Urinary bladder (tissue), 4 donors: ENCODE data around the gene JARID2. TPM values are rescaled to one million over a fixed set of nuclear protein-coding genes. Genes with fewer than 3 reads are reported as not detected.

Experiments used
- DNase-seq: peaks from one replicate; pipeline ENCODE4 v3.0.0-alpha.2; 2015; ENCODE audit errors: extremely low spot score
- H3K27ac ChIP-seq: one replicate; pipeline ENCODE4 v1.5.1; 2013; ENCODE audit warnings: low read depth, mild to moderate bottlenecking, moderate library complexity
- H3K36me3 ChIP-seq: one replicate; pipeline ENCODE4 v1.6.1; 2013; ENCODE audit warnings: mild to moderate bottlenecking, moderate library complexity; ENCODE audit not compliant: insufficient read depth
- H3K4me1 ChIP-seq: one replicate; pipeline ENCODE4 v1.6.1; 2013; ENCODE audit warnings: mild to moderate bottlenecking, moderate library complexity; ENCODE audit not compliant: insufficient read depth
- H3K4me3 ChIP-seq: one replicate; pipeline ENCODE4 v1.5.1; 2013; ENCODE audit warnings: low read depth, low read length
- WGBS: extraction: QIAGEN DNeasy Blood & Tissue Kit; methylation state at CpG from one replicate; pipeline ENCODE4 v1.1.7; 2013; 5-methylcytosine and 5-hydroxymethylcytosine counted together
- polyA plus RNA-seq: library from polyadenylated mRNA; stranded (reverse); fragments of 200-250 nt; gene quantifications from one replicate; pipeline ENCODE4 v1.2.3, GENCODE V29; 2013
- total RNA-seq: library from RNA; depleted of rRNA; stranded (reverse); fragments of >200 nt; gene quantifications from one replicate; pipeline ENCODE4 v1.2.3, GENCODE V29; 2014
- donor health status: healthy with polysubstance abuse.
- donor health status: healthy.

Gene JARID2
- total and polyA plus RNA-seq, 2 donors, result 5.5 to 11.9 TPM

DNA sequence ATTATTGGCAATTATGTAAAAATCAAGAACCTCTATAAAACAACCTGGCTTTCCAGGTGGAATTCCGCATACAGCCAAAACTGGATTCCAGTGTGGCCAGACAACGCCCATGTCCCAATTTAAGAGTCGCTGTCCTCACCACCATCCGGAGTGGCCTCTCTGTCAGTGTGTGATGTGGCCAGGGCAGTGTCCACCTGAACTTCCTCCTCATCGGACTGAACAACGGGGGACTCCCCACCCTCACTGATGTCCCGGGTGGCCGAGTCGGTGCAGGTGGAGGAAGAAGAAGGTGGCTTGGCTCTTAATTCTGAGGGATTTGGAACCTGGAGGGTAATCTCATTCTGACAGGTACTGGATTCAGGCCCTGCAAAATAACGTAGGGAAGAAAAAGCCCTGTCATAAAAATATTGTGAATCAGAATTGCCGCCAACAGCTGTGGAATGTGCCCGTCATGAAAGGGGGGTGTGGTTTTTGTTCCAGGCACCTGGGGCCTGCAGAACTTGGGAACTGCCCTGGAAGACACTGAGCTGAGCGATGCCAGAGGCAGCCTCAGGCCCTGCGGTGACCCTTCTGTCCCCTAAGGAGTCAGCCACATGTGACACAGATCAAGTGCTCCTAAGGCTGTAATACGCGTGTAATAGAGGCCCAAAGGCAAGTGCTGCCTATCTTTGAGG, 277.1 kb downstream of the JARID2 start:
- no peak for DNase-seq
- no peaks in the 10 kb centered on the region for H3K4me1 ChIP-seq
- WGBS, result 92% methylated on average over 16 of the region's 16 CpGs
- no peaks in the 10 kb centered on the region for H3K36me3 ChIP-seq
- no peak overlapping the region for H3K27ac ChIP-seq
- H3K4me3 ChIP-seq, result no peak overlapping the region

DNA sequence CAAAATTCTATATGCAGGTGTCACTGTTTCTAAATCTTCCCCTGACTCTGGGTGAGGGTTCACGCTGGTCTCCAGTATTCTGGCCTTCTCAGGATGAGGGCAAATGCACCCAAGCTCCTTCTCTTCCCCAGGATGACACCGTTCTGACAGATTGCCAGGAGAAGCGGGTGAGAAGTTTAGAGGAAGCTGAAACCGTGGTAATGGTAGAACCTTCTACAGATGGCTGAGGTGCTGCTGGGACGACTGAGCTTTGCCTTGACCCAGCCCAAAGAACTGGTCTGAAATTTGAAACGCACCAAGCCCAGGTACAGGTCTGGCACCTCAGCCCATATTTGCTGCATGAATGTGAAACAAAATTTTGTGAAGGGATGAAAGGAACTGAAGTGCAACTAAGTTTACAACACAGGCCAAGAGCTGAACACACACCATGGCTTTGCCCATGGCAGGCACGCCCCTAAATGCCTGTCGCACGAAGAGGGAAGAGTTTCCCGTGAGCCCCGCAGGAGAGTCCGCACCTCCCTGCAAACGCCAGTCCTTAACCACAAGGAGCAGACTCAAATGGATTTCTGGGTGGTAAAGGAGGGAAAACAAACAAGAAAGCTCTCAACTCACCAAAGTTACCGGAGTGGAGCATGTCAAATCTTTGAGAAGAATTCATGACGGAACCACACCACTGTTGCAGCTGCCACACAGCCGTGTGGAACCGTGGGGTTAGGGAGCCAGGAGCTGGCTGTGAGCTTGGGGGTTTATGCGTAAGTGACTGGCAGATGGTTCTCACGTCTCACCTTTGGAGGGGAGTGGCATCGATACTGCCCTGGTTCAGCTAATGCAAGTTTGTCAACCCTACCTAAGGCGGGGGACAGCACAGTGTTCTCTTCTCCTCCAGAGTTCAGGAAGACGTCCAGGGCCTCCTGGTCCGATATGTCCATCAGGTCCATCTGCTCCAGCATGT, 278.1 kb downstream of the JARID2 start:
- 97% methylated on average over 23 of the region's 23 CpGs for WGBS
- H3K4me3 ChIP-seq, result no peak overlapping the region
- DNase-seq, result no peak
- H3K36me3 ChIP-seq, result no peaks in the 10 kb centered on the region
- H3K27ac ChIP-seq, result no peak overlapping the region
- no peaks in the 10 kb centered on the region for H3K4me1 ChIP-seq

DNA sequence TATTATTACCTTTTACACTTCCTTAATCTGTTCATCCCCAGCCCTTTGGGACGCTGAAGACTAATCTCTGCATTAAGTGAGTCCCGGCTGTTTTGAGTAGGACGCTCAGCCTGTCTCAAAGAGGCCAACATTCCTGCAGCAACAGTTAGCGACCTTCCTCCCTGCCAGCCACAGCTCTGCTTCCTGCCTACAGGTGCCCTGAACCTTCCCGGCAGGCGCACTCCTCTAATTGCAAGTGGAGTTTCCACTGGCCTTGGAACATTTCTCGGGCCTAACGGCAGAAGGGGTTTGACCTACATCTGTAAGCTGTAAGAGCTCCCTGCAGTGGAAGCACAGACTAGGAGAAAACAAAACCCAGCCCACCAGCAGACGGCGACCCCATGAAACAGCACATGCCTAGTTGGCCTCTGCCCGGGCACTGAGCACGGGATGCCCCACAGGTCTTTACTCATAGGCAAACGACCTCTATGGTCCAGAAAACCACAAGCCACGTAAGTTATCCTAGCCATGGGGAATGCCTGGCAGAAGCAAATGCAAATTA, 279.1 kb downstream of the JARID2 start:
- H3K36me3 ChIP-seq, result no peaks in the 10 kb centered on the region
- DNase-seq, result no peak
- H3K27ac ChIP-seq, result no peak overlapping the region
- H3K4me1 ChIP-seq, result no peaks in the 10 kb centered on the region
- 96% methylated on average over 14 of the region's 14 CpGs for WGBS
- H3K4me3 ChIP-seq, result no peak overlapping the region

DNA sequence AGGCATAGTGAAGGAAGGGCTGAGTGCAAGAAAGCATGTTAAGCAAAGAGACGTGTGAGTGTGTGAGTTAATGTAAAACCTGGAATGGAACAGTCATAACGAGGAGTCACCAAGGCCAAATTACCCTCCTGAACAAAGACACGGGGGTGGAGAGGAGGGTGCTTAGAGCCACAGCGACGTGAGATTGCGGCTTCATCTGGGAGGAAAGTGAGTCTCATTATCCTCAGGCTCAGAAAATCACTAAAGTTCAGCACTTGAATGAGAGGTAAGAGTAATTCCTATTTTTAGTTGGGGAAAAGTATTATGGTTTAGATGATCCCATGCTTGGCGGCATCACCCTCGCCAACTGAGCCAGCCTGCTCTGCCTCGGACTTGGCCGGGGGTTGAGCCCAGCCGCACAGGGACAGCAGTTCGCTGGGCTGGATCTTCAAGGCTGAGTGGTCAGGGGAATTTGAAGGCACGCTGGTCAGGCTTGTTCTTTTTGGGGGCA, 280.4 kb downstream of the JARID2 start:
- 95% methylated on average over 13 of the region's 13 CpGs for WGBS
- no peak for DNase-seq
- Histone ChIP-seq H3K27ac (no peak overlapping the region), H3K36me3 (no peaks in the 10 kb centered on the region), H3K4me3 (no peak overlapping the region), H3K4me1 (no peaks in the 10 kb centered on the region)

DNA sequence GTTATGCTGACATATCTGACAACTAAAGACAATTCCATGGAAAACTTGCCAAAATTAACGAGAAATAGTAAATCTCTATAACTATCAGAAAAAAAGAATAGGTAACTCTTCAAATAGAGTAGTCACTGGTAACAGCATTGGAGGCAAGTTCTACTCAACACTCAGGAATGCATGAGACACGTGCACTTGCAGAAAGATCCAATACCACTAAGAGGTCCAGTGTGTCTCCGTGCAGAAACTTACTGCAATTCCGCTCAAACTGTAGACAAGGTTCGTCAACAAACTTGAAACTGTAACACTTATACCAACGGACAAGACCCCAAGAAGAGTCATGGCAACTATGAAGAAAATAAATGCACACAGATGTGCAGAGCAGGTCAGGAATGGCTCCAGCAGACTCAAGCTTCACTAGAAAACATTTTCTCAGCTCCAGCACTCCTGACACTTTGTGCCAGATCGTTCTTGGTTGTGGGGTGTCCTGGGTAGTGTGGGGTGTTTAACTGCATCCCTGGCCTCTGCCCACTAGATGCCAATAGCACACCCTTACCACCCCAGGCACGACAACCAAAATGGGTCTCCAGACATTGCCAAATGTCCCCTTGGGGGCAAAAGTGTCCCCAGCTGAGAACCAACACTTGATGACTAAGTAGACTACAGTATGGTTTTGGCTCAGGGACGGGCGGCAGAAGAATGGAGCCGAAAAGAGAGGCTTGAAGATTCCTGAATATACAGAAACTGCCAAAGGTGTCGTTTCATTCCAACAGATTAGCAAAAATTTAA, 282.2 kb downstream of the JARID2 start:
- 96% methylated on average over 12 of the region's 12 CpGs for WGBS
- no peak overlapping the region for H3K27ac ChIP-seq
- H3K4me1 ChIP-seq, result no peaks in the 10 kb centered on the region
- DNase-seq, result no peak
- H3K4me3 ChIP-seq, result no peak overlapping the region
- H3K36me3 ChIP-seq, result no peaks in the 10 kb centered on the region

DNA sequence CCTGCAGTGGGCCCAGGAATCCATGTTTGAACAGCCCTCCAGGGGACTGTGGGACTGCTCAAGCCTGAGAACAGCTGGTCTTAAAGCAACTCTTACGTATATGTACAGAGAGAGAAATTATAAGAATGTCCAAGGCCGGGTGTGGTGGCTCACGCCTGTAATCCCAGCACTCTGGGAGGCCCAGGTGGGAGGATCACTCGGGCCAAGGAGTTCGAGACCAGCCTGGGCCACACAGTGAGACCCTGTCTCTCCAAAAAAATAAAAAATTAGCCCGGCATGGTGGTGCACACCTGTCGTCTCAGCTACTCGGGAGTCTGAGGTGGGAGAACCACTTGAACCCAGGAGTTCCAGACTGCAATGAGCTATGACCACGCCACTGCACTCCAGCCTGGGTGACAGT, 283.0 kb downstream of the JARID2 start:
- 98% methylated on average over 9 of the region's 9 CpGs for whole genome bisulfite sequencing
- DNase-seq, result no peak
- no peak overlapping the region for H3K27ac ChIP-seq
- H3K4me1 ChIP-seq, result no peaks in the 10 kb centered on the region
- H3K4me3 ChIP-seq, result no peak overlapping the region
- no peaks in the 10 kb centered on the region for H3K36me3 ChIP-seq

DNA sequence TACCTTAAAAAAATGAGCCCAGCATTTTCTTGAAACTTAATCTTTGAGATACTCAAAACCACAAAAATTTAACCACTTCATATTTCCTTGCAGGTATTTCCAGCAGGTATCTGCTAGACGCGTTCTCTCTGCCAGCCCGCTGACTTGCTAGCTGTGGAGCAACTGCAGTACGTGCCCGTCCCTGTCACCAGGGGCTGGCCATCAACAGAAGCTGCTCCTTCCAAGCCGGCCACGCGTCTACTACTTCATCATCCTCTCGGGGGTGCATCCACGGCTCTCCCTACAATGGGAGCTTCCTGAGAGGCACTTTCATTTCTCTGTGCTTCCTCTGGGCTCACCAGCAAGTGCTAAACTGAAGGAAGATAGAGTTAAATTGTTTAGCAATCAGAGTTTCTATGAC, 284.5 kb downstream of the JARID2 start:
- Histone ChIP-seq H3K36me3 (no peaks in the 10 kb centered on the region), H3K27ac (no peak overlapping the region), H3K4me3 (no peak overlapping the region), H3K4me1 (no peaks in the 10 kb centered on the region)
- no peak for DNase-seq
- 93% methylated on average over 10 of the region's 10 CpGs for WGBS

DNA sequence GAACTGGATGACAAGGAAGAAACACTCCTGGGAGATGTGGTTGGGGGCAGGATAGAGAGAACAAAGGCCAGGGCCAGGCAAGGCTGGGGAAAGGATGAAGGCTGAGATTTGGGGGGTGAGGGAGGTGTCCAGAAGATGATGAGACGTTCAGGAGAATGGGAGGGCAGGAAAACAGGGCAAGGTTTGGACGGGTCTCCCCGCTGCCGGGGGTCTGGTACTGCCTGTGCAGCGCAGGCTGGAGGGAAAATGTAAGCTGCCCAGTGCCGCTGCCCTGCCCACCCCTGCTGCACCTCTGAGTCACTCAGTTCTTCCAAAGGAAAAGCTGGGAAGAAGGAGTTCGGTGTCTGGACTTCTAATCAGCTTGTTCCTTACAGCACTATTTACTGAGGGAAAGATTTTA, 286.1 kb downstream of the JARID2 start:
- Histone ChIP-seq H3K4me3 (no peak overlapping the region), H3K4me1 (no peaks in the 10 kb centered on the region), H3K36me3 (no peaks in the 10 kb centered on the region), H3K27ac (no peak overlapping the region)
- no peak for DNase-seq
- 97% methylated on average over 7 of the region's 7 CpGs for WGBS

DNA sequence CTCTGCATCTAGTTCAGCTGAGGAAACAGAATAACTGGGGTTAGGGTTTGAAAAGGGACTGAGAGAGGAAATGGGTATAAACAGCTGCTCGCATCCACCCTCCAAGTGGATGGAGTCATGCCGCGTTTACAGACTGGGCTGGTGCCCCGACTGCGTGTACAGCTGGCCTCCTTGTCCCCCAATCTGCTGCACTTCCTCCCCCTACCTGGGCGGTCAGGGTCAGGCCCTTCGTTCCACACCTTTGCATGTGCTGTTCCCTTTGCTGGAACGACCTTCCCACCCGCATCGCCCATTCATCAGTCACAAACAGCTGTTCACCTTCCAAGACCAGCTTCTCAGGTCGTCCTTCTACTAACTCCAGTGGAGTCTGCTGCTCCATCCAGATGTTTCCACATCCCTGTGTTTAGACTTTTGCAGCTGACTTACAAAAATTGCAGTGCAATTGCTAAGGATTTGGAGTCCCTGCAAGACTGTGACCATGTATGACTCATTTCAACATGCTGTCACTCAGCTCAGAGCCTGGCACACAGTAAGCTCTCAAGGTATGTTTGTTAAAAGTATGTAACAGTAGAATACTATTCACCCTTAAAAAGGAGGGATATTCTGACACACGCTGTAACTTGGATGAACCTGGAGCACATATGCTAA, 287.6 kb downstream of the JARID2 start:
- H3K27ac ChIP-seq, result no peak overlapping the region
- 82% methylated on average over 12 of the region's 12 CpGs for WGBS
- DNase-seq, result no peak
- no peak overlapping the region for H3K4me3 ChIP-seq
- H3K36me3 ChIP-seq, result no peaks in the 10 kb centered on the region
- no peaks in the 10 kb centered on the region for H3K4me1 ChIP-seq

DNA sequence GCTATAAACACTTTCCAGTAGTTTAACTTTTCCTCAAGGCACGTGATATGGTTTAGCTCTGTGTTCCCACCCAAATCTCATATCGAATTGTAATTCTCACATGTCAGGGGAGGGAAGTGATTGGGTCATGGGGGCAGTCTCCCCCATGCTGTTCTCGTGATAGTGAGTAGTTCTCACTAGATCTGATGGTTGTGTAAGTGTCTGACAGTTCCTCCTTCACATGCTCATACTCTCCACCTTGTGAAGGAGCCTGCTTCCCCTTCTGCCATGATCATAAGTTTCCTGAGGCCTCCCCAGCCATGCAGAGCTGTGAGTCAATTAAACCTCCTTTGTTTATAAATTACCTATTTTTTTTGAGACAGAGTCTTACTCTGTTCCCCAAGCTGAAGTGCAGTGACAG, 289.1 kb downstream of the JARID2 start:
- WGBS, result 92% methylated on average over 3 of the region's 3 CpGs
- DNase-seq, result no peak
- Histone ChIP-seq H3K36me3 (no peaks in the 10 kb centered on the region), H3K4me1 (no peaks in the 10 kb centered on the region), H3K4me3 (no peak overlapping the region), H3K27ac (no peak overlapping the region)

DNA sequence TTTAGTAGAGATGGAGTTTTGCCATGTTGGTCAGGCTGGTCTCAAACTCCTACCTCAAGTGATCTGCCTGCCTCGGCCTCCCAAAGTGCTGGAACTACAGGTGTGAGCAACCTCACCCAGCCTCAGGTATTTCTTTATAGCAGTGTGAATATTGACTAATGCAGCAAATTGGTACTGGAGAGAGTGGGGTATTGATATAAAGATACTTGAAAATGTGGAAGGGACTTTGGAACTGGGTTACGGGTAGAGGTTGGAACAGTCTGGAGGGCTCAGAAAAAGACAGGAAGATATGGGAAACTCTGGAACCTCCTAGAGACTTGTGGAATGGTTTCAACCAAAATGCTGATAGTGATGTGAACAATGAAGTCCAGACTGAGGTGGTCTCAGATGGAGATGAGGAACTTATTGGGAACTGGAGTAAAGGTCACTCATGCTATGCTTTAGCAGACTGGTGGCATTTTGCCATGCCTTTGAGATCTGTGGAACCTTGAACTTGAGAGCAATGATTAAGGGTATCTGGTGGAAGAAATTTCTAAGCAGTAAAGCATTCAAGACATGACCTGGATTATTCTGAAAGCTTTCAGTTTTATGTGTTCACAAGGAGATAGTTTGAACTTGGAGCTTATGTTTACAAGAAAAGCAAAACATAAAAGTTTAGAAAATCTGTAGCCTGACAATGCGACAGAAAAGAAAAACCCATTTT, 289.8 kb downstream of the JARID2 start:
- DNase-seq, result no peak
- WGBS, result 83% methylated on average over 3 of the region's 3 CpGs
- no peaks in the 10 kb centered on the region for H3K4me1 ChIP-seq
- no peak overlapping the region for H3K27ac ChIP-seq
- H3K36me3 ChIP-seq, result no peaks in the 10 kb centered on the region
- no peak overlapping the region for H3K4me3 ChIP-seq

DNA sequence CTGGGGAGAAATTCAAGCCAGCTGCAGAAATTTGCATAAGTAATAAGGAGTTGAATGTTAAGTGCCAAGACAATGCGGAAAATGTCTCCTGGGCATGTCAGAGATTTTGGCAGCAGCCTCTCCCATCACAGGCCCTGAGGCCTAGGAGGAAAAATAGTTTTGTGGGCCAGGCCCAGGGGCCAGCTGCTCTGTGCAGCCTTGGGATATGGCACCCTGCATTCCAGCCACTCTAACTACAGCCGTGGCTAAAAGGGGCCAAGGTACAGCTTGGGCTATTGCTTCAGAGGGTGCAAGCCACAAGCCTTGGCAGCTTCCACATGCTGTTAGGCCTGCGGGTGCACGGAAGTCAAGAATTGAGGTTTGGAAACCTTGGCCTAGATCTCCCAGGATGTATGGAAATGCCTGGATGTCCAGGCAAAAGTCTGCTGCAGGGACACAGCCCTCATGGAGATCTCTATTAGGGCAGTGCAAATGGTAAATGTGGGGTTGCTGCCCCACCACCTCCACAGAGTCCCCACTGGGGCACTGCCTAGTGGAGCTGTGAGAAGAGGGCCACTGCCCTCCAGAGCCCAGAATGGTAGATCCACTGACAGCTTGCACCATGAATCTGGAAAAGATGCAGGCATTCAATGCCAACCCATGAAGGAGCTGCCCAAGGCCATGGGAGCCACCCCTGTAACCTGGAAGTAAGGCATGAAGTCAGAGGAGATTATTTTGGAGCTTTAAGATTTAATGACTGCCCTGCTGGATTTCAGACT, 290.5 kb downstream of the JARID2 start:
- no peak for DNase-seq

More for the DNA sequence above, 290.5 kb downstream of the JARID2 start:
- Histone ChIP-seq H3K36me3 (no peaks in the 10 kb centered on the region), H3K27ac (no peak overlapping the region), H3K4me3 (no peak overlapping the region), H3K4me1 (no peaks in the 10 kb centered on the region)
- WGBS, result 62% methylated on average over 4 of the region's 4 CpGs
